Brain microvascular endothelial cell (primary cell): ENCODE measurements around the gene TECPR1.

ENCODE experiments used
- DNase-seq: peaks from one replicate; pipeline ENCODE4 v3.0.0-alpha.2; 2020
- H3K27ac ChIP-seq: fragments of 250-450 bp; sonication (Bioruptor Pico); 2 replicates; pipeline ENCODE4 v1.5.1; 2020; ENCODE audit warnings: mild to moderate bottlenecking, moderate library complexity
- H3K27me3 ChIP-seq: fragments of 250-450 bp; sonication (Bioruptor Pico); replicated peaks from 2 replicates; pipeline ENCODE4 v1.5.1; 2020; ENCODE audit warnings: mild to moderate bottlenecking
- H3K36me3 ChIP-seq: fragments of 250-450 bp; sonication (Bioruptor Pico); replicated peaks from 2 replicates; pipeline ENCODE4 v1.5.1; 2020; ENCODE audit warnings: mild to moderate bottlenecking
- H3K4me3 ChIP-seq: 2 replicates; pipeline ENCODE4 v1.5.1; 2011; ENCODE audit warnings: low read depth, mild to moderate bottlenecking, control low read depth, low read length, moderate library complexity
- in situ Hi-C: cut with HindIII; loops from 2 replicates; pipeline ENCODE4 v1.10.0; 2017; ENCODE audit warnings: low sequenced_read_pairs, low pct_ligation_motif_present
- TF ChIP-seq, protein P1 (sequence below): IDR thresholded peaks from 2 replicates; pipeline ENCODE4 v1.5.1; 2011; ENCODE audit warnings: low read depth, mild to moderate bottlenecking, moderate library complexity, low read length, control low read depth, inconsistent platforms; ENCODE audit errors: missing control alignments

Gene TECPR1

DNA sequence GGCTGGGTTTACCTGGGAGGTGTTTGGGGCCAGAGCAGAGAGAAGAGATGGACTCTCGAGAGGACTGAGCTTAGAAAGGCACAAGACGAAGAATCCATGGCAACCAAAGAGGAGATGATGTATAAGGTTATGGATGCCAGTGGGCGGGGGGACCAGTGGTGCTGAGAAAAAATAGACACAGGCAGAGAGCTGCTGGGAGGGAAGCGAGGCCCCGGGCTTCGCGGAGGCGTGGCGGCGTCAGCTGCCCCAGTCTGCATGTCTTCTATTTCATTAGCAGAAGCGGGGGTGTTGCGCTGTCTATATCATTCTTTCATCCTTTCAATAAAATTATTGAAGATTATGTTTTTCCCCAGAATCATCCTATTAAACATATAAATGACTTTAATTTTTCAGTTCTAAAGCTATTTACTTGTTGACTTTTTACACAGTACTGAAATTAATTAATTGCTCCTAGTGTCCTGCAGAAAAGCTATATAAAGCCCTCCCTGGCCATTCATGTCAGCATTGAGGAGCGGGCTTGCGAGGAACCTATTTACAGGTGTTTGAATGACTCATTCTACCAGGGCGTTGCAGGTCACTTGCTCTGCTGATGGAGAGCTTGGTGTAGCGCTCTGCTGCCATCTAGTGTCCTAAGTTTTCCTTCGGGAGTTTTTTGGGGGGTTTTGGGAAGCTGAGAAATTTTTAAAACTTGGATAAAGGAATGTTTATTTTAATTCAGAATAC lies 83.7 kb downstream of the TECPR1 start:
- Histone ChIP-seq H3K27ac (no peak overlapping the region), H3K36me3 (no peaks in the 10 kb centered on the region), H3K4me3 (no peak overlapping the region), H3K27me3 (no peaks in the 10 kb centered on the region)
- TF ChIP-seq, protein P1, sequence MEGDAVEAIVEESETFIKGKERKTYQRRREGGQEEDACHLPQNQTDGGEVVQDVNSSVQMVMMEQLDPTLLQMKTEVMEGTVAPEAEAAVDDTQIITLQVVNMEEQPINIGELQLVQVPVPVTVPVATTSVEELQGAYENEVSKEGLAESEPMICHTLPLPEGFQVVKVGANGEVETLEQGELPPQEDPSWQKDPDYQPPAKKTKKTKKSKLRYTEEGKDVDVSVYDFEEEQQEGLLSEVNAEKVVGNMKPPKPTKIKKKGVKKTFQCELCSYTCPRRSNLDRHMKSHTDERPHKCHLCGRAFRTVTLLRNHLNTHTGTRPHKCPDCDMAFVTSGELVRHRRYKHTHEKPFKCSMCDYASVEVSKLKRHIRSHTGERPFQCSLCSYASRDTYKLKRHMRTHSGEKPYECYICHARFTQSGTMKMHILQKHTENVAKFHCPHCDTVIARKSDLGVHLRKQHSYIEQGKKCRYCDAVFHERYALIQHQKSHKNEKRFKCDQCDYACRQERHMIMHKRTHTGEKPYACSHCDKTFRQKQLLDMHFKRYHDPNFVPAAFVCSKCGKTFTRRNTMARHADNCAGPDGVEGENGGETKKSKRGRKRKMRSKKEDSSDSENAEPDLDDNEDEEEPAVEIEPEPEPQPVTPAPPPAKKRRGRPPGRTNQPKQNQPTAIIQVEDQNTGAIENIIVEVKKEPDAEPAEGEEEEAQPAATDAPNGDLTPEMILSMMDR, result peak; percentile 77
- in situ Hi-C loops, result no loop called here
- peak; percentile 26 for DNase-seq

DNA sequence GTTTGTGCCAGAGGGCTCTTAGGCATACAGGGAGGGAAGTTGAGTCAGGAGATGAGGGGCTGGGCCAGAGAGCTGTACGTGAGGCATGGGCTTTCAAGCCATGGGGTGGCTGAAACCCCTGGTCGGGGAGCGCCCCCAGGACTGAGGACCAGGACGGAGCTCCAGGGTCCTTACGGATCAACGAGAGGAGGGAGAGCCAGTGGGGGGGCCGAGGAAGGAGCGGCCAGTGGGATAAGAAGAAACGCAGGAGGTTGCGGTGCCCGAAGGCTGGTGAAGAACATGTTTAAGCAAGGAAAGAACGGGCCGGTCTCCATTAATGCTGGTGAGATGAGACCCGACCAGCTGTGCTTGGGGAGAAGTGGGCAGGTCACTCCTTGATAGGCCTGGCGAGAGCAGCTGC lies 84.4 kb downstream of the TECPR1 start:
- TF ChIP-seq, protein P1, result no peak

DNA sequence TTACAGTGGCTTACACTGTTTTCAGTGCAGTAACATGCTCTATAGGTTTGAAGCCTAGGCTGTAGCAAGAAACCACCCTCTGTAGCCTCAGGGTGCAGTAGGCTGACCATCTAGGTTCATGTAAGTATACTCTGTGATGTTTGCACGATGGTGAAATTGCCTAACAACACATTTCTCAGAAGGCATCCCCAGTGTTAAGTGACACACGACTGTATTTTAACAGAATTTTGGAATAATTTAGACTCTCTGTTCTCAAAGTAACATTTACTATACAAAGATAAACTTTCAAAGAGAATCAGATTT lies 85.4 kb downstream of the TECPR1 start:
- Histone ChIP-seq H3K4me3 (no peak overlapping the region), H3K27ac (no peak overlapping the region), H3K27me3 (no peaks in the 10 kb centered on the region), H3K36me3 (no peaks in the 10 kb centered on the region)
- DNase-seq, result no peak
- in situ Hi-C loops, result no loop called here
- TF ChIP-seq, protein P1, result no peak

More for the DNA sequence above, 84.4 kb downstream of the TECPR1 start:
- H3K36me3 ChIP-seq, result no peaks in the 10 kb centered on the region
- in situ Hi-C loops, result no loop called here
- no peak overlapping the region for H3K4me3 ChIP-seq
- no peak overlapping the region for H3K27ac ChIP-seq
- no peak for DNase-seq
- H3K27me3 ChIP-seq, result no peaks in the 10 kb centered on the region

DNA sequence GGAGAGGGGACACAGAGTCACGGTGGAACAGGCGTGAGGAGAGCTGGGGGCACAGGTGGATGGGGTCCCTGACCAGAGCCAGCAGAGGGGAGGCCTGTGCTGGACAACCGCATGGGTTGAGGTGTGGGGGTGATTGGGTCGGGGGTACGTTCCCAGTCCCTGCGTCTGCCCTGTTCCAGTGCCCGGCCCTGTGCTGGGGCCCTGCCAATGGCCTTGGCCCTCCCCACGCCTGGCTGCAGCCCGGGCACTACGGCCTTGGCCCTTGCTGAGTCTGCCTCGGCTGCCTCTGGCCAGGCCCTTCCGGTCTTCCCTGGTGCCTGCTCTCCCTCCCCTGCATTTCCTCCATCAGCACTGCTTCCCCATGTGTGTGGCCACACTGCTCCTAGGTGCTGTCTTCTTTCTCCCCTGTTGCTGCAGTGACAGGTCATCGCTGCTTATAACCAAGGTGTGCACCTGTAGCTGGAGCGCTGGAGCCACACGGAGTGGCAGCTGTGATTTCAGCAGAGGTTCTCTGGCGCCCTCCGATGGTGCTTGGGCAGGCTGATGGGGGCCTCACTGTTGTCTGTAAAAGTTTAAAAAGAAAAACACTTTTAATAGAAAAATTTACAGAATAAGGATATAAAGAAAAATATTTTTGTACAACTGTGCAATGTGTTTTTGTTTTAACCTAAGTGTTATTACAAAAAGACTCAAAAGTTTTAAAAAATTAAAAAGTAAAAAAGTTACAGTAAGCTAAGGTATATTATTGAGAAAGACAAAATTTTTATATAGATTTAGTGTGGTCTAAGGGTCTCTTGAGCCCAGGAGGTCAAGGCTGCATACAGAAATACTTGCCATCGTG lies 86.0 kb downstream of the TECPR1 start:
- Histone ChIP-seq H3K4me3 (no peak overlapping the region), H3K27ac (no peak overlapping the region), H3K36me3 (no peaks in the 10 kb centered on the region), H3K27me3 (no peaks in the 10 kb centered on the region)
- DNase-seq, result peak; percentile 16
- in situ Hi-C loops, result no loop called here
- TF ChIP-seq, protein P1, result peak; percentile 85
